ENCODE data around the gene GFI1.

GRCh38 chr1:92504291-92505014 lies 17.7 kb upstream of the GFI1 start:
- TF ChIP-seq RAD21 (IDR thresholded peaks at IDR 0.05; ENCODE audit: low read length) (no peak), RXRA (IDR thresholded peaks at IDR 0.05; ENCODE audit: borderline replicate concordance, low read depth) (no peak), POLR2AphosphoS5 (IDR thresholded peaks at IDR 0.05; ENCODE audit: low read depth, low read length) (no peak)
- TF ChIP-seq, protein P1, sequence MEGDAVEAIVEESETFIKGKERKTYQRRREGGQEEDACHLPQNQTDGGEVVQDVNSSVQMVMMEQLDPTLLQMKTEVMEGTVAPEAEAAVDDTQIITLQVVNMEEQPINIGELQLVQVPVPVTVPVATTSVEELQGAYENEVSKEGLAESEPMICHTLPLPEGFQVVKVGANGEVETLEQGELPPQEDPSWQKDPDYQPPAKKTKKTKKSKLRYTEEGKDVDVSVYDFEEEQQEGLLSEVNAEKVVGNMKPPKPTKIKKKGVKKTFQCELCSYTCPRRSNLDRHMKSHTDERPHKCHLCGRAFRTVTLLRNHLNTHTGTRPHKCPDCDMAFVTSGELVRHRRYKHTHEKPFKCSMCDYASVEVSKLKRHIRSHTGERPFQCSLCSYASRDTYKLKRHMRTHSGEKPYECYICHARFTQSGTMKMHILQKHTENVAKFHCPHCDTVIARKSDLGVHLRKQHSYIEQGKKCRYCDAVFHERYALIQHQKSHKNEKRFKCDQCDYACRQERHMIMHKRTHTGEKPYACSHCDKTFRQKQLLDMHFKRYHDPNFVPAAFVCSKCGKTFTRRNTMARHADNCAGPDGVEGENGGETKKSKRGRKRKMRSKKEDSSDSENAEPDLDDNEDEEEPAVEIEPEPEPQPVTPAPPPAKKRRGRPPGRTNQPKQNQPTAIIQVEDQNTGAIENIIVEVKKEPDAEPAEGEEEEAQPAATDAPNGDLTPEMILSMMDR (IDR thresholded peaks at IDR 0.05): no peak
- TF ChIP-seq, protein P2, sequence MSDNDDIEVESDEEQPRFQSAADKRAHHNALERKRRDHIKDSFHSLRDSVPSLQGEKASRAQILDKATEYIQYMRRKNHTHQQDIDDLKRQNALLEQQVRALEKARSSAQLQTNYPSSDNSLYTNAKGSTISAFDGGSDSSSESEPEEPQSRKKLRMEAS (IDR thresholded peaks at IDR 0.05; ENCODE audit: low read depth): no peak
